Islet of Langerhans (tissue), 1 donor: ENCODE measurements around the gene TMEM132D.

ENCODE experiments used
- FAIRE-seq: peaks from one replicate; lab custom pipeline; 2011; peaks lifted over from hg19 to GRCh38; lab: Jason Lieb, UNC

Gene TMEM132D

GRCh38 chr12:129096968-129097367 lies 806.9 kb downstream of the TMEM132D start:
- no peak for FAIRE-seq

GRCh38 chr12:129096184-129096583 lies 807.6 kb downstream of the TMEM132D start:
- no peak for FAIRE-seq

- FAIRE-seq, result no peak
Measured at GRCh38 chr12:129089576-129089975, 814.2 kb downstream of the TMEM132D start.

- FAIRE-seq, result no peak
Measured at GRCh38 chr12:129084875-129085826, 818.7 kb downstream of the TMEM132D start.

GRCh38 chr12:129083121-129083840 lies 820.5 kb downstream of the TMEM132D start:
- FAIRE-seq, result no peak

- no peak for FAIRE-seq
Measured at GRCh38 chr12:129082441-129082840, 821.4 kb downstream of the TMEM132D start.

GRCh38 chr12:129081755-129082250 lies 822.0 kb downstream of the TMEM132D start:
- FAIRE-seq, result no peak

GRCh38 chr12:129080821-129081220 lies 823.0 kb downstream of the TMEM132D start:
- no peak for FAIRE-seq

- no peak for FAIRE-seq
Measured at GRCh38 chr12:129080391-129080790, 823.4 kb downstream of the TMEM132D start.

- no peak for FAIRE-seq
Measured at GRCh38 chr12:129079719-129080118, 824.1 kb downstream of the TMEM132D start.

- FAIRE-seq, result no peak
Measured at GRCh38 chr12:129076441-129077320, 827.1 kb downstream of the TMEM132D start.

GRCh38 chr12:129075460-129076208 lies 828.2 kb downstream of the TMEM132D start:
- FAIRE-seq, result no peak

- no peak for FAIRE-seq
Measured at GRCh38 chr12:129074379-129074778, 829.4 kb downstream of the TMEM132D start.

- FAIRE-seq, result no peak
Measured at GRCh38 chr12:129073157-129073915, 830.5 kb downstream of the TMEM132D start.

GRCh38 chr12:129071362-129071761 lies 832.5 kb downstream of the TMEM132D start:
- FAIRE-seq, result no peak

GRCh38 chr12:129069886-129070285 lies 833.9 kb downstream of the TMEM132D start:
- no peak for FAIRE-seq

GRCh38 chr12:129068684-129069083 lies 835.1 kb downstream of the TMEM132D start:
- no peak for FAIRE-seq

GRCh38 chr12:129067491-129067890 lies 836.3 kb downstream of the TMEM132D start:
- peak; percentile 9 for FAIRE-seq

- FAIRE-seq, result no peak
Measured at GRCh38 chr12:129064209-129064855, 839.5 kb downstream of the TMEM132D start.

GRCh38 chr12:129063600-129063999 lies 840.2 kb downstream of the TMEM132D start:
- no peak for FAIRE-seq
